Amniotic epithelial cell (primary cell): ENCODE measurements around the gene ARRB1.
A peak's percentile ranks its signal among the peaks of the same experiment; 100 is the strongest.
"Not testable (repeated sequence)": the region's sequence is repeated elsewhere in the genome, so short reads cannot be mapped to it uniquely, and the experiment has no call there.

Source experiments
- DNase-seq: peaks from one replicate; pipeline ENCODE4 v3.0.0-alpha.2; 2010; ENCODE audit warnings: low read depth

The ARRB1 gene

DNA sequence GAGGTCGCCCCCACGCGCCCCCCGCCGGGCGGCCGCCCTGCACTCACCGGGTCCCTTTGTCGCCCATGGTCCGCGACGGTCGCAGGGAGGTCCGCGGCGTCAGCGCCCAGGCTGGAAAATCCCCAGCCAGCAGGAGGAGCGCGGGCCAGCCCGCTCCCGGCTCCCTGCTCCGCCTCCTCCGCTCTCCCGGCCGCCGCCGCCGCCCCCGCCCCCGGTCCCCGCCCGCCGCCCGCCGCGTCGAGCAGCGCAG, at the start of gene ARRB1:
Gene ARRB1, minus strand, starts transcription at position 121 of the 250 bp plus-strand sequence. Its CDS starts 54 bp downstream, at position 67.
- DNase-seq = no peak

DNA sequence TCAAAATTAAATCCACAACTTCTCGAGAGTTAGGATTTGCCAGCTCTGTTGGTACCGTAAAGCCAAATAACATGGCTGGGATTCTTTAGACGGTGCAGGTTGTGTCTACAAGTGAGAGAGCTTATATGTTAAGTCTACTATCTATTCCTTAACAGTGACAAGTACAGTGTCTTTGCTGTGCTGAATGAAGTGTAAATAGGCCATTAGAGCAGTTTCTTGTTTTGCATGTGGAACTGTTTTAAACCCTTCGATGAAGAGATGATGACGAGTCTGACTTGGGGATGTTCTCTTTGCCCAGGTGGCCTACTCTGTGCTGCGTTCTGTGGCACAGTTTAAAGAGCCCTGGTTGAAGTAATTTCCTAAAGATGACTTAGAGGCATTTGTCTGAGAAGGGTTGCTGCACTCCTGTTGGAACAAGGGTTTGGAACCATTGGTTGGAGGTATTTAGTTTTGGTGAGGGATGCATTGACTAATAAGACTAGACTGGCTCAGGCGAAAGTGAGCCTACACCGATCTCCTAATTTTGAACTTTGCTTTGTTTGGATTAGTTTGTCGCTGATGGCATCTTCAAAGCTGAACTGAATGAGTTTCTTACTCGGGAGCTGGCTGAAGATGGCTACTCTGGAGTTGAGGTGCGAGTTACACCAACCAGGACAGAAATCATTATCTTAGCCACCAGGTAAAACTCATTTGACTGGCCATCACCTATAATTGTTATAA, 48.8 kb upstream of the ARRB1 start:
- no peak for DNase-seq

DNA sequence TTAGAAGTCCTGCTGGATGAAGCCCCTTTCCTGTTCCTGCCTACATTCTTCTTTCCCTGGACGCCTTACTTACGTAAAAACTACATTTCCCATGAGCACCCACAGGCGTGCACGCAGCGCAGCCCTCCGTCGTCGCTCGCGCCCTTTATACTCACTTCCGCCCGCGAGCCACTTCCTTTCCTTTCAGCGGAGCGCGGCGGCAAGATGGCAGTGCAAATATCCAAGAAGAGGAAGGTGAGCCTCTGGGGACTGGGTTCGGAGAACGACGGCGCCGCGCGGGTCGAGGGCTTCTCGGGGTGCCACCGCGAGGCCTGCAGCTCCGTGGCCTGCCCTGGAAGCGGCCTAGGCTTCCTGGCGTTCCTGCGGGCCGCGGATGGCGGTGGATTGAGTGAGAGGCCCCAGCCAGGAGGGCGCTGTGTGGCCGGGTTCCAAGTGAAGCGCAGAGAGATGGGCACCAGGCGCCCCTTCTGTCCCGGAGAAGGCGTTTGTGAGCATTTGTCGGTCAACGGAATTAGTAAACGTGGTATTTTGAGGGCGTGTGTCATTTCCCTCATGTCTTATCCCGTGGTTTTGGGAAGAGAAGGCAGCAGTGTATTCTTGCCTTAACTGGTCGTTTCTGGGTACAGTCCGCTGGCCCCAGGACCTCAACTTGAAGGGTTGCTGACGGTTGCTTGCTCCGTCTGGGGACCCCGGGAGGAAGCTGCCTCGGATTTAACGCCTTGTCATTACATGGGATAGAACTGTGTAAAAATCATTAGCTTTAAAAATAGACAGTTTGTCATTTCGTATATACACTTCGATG, 48.1 kb upstream of the ARRB1 start, which contains the start of gene RPS3:
Gene RPS3, plus strand, starts transcription at position 175 of the 802 bp plus-strand sequence. Its CDS starts 30 bp downstream, at position 205.
- DNase-seq = peak; percentile 88

DNA sequence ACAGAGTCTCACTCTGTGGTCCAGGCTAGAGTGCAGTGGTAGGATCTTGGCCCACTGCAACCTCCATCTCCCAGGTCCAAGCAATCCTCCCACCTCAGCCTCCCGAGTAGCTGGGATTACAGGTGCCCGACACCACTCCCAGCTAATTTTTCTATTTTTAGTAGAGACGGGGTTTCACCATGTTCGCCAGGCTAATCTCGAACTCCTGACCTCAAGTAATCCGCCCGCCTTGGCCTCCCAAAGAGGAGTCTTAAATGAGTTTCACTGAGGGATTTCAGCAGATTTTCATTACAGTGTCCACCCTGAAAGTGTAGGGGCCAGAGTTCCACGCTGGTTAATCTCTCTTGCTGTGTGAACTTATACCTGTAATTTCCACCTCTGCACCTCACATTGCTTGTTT, 47.4 kb upstream of the ARRB1 start:
- no peak for DNase-seq

DNA sequence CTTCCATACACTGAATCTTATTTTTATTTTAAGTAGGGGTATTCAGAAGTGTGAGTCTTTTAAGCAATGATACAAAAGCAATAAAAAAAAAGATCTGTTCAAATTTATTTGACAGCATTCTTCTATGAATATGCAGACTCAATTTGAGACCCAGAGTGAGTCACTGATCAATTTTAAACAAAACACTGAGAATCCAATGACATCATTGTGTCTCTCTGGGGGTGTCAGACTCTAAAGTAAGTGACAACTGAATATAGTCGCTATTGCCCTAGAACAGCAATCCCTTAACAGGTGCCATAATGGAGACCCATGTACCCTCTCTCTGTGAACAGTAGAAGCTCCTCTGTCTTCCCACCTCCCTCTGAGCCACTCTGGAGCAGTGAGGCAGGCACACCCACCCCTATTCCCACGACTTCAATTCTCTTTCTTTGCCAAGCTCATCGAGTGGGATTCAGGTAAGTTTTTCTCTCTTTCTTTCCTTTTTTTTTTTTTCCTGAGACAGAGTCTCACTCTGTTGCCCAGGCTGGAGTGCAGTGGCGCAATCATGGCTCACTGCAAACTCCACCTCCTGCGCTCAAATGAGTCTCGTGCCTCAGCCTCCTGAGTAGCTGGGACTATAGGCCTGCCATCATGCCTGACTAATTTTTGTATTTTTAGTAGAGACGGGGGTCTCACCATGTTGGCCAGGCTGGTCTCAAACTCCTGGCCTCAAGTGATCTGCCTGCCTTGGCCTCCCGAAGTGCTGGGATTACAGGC, 42.8 kb upstream of the ARRB1 start:
- no peak for DNase-seq

DNA sequence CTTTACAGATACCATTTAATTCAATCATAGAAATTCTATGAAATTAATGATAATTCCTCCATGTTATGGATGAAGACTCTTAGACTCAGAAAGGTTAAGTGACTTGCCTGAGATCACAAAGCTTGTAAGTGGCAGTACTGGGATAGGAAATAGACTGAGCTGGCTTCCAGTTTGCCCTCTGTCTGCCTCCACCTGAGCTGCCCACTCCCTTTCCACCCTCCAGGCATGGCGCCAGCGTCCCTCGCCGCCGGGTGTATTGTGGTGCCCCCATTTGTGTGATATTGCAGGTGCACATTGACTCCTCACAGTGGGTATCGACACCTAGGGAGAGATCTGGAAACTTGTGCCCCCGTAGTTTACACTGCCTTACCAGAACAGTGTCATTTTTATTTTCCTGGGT, 38.5 kb upstream of the ARRB1 start:
- no peak for DNase-seq

DNA sequence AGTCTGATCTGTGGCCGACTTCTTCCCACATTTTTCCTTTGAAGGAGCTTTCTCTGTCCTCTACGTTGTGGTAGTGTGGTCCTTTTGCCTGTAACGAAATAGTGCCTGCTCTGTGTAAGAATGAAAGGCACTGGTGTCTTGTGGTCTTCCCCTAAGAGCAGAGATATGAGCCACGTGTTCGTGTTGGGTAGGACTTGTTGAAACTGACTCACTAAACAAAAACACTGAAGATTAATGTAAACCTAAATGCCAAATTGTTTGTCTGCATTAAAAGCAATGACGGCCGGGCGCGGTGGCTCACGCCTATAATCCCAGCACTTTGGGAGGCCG, 37.8 kb upstream of the ARRB1 start:
- peak; percentile 83 for DNase-seq

DNA sequence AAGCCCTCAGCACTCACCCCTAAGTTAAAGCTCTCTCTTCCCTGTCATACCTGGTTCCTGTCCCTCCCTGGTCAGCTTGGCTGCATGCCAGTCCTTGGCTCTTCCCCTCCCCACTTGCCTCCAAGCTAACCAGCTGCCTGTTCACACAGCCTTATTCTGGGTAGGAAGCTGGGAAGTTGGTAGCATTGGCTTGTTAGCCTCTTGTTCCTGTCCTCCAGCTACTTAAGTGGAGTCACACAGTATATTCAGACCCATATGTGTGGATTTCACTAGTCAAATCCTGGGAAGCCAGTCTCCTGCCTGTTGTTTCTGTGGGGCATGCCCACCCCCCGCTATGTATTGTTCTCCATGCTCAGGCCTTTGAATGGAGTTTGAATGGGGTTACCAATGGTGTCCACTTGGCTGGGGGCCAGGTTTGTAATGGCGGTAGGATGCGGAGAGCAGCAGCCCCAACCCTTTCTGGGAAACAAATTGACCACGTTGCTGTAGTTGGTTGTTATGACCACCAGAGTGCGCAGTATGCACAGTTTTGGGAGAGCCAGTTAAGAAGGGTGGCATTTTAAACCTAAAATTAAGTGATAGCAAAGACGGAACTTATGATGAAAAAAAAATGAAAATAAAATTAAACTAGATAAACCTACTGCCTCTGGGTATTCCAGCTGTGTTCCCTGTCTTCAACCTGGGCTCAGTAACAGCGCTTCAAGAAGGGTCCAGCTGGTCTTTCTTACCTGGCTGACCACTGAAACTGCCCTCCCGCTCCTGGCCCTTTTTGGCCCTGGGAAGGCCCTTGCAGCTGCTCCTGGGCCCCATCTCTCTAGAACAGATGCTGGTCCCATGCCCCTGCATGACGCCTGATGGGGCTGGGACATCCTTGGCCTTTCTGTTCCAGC, 37.2 kb upstream of the ARRB1 start:
- peak; percentile 67 for DNase-seq

DNA sequence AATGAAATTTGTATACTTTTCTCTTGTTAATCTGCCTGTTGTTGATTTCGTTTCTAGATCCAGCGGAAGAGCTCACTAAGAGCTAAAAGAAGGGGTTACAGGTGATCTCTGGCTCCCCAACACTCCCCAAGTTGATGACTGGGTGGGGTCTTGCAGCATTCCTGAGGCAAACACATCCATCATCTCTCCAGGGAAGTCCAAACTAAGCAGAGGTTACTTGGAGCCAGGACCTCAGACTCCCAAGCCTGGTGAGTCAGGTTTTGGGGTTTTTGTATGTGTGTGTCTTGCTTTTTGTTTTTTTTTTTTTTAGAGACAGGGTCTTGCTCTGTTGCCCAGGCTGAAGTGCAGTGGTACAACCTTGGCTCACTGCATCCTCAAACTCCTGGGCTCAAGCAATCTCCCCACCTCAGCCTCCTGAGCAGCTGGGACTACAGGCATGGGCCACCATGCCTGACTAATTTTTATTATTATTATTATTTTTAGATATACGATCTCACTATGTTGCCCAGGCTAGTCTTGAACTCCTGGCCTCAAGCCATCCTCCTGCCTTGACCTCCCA, 36.4 kb upstream of the ARRB1 start:
- DNase-seq = no peak

DNA sequence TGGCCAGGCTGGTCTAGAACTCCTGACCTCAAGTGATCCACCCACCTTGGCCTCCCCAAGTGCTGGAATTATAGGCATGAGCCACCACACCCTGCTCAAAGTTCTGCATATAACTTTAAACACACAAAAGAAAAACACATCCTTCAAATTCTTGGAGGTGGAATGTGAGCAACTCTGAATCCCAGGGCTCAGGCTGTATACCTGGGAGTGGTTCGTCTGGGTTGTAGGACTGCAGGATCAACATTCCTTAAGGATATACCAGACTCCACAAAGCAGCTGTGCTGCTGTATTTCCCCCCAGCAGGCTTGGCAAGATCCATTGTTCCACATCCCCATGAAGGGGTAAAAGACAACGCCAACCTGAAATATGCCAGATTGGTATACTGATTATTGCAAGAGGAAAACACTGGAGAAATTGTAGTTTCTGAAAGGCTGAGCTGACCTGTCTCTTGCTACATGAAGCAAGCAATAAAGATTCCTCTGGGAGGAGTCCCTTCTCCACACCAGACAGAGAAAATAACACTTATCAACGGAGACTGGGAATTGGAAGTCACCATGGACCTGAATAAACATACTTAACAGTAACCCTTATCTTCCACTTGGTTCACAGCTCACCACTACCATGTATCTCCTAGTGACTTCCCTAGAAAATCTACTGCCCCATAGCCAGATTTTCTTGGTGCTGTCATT, 35.6 kb upstream of the ARRB1 start:
- DNase-seq = no peak

DNA sequence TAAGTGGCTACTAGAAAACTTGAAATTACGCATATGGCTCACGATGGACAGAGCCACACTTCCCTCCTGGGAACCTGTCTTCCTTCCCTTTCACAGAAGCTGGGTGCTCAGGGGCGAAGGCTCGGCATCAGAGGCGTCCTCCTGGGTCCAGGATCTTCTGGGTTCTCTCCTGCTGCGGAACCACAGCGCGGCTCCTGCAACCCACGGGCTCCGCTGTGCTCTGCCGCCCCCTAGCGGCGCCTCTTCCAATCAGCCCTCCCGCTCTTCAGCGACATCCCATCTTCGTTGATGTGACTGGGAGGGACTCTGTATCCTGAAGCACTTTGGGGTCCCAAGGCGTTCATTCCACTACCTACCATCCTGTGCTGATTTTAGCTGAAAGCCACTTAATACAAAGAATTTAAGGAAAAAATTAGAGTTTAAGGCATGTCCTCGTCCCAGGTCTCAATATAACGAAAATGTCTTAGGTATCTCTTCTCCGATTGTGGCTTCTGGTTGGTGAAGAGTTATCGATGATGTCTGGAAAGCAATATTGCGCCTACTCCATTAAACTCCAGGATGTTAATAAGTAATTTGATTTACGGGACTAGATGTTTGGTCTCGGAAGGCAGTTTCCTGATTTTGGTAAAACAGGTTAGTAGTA, 33.1 kb upstream of the ARRB1 start:
- DNase-seq = peak; percentile 31

DNA sequence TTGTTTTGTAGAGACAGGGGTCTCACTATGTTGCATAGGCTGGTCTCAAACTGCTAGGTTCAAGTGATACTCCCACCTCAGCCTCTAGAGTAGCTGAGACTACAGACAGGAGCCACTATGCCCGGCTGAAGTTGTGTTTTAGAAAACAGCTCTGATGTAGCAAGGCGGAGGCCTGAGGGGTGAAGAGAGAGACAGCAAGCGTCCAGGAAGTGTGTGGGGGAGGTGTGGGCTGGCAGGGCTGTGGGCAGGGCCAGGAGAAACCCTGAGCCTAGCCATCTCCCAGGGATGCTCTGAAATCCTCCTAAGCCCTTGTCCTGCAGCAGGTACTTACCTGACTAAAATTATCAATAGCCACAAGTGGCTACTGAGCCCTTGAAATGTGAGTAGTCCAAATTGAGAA, 31.8 kb upstream of the ARRB1 start:
- no peak for DNase-seq

DNA sequence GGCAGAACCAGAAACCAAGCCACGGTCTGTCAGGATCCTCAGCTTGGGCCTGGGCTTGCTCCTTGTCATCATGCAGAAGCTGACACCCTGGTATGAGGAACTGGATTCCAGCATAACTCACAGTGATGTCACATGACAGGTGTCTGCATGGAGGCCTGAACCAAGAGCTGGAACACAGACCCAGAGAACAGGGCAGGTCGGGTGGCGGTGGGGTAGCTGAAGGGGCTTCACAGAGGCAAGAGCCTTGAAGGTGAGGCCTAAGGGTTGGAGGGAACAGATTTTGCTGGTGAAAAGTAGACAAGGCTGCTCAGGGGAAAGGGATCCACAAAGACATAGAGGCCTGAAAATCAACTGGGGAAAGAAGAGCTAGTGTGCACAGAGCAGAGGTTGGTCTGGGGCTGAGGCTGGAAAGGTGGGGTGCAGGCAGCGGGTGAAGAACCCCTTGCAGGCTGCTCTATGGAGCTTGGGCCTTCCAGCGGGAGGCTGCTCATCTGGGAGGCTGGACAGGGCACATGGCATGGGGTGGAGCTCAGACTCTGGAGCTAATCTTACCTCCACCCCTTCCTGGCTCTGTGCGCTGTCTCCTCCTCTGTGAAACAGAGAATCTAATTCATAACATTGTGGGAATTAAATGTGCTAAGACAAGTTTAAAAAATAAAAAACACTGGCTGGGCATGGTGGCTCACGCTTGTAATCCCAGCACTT, 29.4 kb upstream of the ARRB1 start:
- DNase-seq = no peak

DNA sequence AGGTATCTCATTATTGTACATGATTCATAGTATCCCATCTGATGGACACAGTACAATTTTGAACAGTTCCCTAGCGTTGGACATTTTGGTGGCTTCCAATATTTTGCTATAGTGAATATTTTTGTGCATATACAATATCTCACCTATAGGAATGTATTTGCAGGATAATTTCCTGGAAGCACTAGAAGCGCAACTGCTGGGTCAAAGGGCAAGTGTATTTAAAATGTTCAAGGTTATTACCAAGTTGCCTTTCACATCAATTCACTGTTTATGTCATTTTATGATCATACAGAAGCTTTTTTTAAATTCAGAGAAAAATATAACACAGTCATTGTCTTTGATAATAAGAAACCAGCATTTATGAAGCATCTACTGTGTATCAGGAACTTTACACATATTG, 28.8 kb upstream of the ARRB1 start:
- DNase-seq = no peak

DNA sequence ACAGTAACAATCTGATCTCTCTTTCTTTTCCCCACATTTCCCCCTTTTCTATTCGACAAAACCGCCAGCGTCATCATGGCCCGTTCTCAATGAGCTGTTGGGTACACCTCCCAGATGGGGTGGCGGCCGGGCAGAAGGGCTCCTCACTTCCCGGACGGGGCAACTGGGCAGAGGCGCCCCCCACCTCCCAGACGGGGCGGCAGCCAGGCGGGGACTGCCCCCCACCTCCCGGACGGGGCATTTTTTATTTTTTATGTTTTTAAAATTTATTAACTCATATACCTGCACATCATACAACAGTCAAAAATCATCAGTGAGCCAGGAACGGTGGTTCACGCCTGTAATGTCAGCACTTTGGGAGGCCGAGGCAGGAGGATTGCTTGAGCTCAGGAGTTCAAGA, 27.3 kb upstream of the ARRB1 start:
- DNase-seq = not testable (repeated sequence)

DNA sequence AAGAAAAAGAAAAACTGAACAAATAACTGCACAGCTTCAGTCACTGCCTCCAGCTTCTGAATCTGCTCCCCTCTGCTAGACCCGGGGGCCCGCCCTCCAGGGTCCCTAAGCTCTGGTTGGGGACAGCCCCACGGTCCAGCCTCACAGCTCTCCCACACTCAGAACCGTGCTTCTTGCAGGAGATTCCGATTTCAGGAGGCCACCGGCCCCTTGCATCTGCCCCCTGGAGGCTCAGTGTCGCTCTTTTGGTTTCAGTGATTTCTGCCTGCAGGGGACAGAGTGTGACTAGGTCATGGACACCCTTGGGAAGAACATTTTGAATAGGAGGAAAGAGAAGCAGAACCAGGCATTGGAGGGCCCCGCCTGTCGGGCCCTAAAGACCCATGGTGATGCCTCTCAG, 24.7 kb upstream of the ARRB1 start:
- no peak for DNase-seq

DNA sequence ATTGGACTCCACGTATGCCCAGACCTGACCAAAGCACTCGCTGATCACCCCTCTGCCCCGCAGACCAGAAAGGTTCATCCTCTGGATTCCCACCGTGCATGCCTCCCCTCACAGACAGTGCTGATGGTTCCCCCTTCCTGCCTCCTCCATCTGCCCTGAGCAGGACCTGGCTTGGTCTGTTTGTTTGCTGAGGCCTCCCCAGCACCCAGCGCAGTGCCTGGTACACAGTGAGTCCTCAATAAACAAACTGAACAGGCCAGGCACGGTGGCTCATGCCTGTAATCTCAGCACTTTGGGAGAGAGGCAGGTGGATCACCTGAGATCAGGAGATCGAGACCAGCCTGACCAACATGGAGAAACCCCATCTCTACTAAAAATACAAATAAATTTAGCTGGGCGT, 24.2 kb upstream of the ARRB1 start:
- DNase-seq = no peak

DNA sequence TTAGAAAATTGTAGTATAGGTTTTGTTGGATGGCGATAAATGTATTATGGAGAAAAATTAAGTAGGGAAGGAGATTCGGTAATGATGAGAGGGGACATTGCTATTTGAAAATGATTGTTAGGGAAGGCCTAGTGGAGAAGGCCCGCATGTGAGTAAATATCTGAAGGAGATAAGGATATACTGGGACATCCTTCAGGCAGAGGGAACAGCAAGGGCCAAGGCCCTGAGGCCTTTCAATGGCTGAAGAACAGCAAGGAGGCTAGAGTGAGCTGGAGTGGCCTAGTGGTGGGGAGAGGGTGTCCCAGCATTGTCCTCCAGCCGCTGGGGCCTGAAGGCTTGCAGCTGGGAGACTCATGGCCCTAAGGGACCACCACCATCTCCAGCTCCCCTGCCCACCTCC, 23.2 kb upstream of the ARRB1 start:
- no peak for DNase-seq

DNA sequence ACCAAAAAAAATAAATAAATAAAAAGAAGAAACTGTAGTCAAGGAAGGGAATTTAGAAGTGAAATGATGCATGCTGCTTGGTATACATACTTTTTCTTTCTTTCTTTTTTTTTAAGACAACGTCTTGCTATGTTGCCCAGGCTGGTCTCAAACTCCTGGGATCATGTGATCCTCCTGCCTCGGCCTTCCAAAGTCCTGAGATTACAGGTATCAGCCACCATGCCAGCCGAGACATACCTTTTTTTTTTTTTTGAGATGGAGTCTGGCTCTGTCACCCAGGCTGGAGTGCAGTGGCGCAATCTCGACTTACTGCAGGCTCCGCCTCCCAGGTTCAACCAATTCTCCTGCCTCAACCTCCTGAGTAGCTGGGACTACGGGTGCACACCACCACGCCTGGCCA, 21.7 kb upstream of the ARRB1 start:
- no peak for DNase-seq
